ENCODE results near the gene PRADC1.

PRADC1 gene

DNA sequence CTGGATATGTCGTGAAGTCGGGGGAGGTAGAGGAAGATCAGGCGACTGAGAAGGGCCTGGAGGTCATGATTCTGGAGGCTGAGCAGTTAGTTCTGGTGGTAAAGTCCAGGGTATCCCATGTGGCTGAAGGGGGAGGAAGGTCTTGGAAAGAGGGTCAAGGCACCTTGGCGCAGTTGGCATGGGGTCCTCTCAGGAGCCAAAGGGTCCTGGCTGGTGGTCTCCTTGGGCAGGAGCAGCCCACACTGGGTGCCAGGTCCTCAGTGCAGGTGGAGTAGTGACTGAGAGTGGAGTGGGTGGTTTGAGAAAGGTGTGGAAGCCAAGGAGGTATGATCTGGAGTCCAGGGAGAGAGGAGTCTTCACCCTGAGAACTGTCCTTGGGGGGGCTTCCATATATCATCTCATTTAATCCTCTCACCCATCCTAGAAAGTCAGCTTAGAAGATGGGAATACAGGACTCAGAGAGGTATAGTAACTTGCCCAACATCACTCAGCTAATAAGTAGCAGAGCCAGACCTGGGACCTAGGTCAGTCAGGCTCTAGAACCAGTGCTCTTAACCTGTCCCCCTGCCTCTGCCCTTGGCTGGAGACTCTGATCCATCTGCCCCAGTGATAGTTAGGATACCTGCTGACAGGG is 26.8 kb upstream of the PRADC1 start:
- intact Hi-C loops (cut with DNase I): no loop called here
- DNase-seq: no peak

DNA sequence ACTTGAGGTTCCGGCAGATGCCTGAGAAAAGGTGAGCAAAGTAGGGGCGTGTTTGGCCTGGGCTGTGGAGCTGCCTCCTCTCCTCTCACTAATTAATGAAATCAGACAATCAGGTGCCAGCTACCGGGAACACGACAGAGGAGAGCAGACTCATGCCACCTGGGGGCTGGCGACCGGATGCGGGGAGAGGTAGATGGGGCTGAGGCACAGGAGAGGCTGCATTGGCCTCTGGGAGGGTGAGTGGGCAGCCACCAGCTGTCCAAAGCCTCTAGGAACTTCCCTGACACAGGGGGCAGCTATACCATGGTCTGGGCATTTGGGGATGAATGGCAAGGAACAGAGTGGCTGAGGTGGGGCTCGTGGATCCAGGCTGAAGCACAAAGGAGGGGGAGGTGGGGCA is 26.2 kb upstream of the PRADC1 start:
- intact Hi-C loops (cut with DNase I): no loop called here
- DNase-seq: no peak

DNA sequence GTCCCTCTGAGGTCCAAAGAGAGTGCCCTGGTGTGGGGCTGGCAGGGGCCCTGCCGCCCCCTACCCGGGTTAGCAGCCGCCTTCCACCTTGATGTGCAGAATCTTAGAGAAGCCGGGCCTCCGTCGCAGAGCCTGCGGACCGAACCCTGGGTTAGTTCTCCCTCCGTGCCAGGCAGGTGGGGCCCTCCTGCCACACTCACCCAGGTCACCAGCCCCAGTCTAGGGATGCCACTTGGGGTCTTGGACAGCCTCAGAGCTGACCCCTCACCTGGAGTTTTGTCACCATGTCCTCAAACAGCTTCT is 25.8 kb upstream of the PRADC1 start:
- intact Hi-C loops (cut with DNase I): no loop called here
- no peak for DNase-seq

DNA sequence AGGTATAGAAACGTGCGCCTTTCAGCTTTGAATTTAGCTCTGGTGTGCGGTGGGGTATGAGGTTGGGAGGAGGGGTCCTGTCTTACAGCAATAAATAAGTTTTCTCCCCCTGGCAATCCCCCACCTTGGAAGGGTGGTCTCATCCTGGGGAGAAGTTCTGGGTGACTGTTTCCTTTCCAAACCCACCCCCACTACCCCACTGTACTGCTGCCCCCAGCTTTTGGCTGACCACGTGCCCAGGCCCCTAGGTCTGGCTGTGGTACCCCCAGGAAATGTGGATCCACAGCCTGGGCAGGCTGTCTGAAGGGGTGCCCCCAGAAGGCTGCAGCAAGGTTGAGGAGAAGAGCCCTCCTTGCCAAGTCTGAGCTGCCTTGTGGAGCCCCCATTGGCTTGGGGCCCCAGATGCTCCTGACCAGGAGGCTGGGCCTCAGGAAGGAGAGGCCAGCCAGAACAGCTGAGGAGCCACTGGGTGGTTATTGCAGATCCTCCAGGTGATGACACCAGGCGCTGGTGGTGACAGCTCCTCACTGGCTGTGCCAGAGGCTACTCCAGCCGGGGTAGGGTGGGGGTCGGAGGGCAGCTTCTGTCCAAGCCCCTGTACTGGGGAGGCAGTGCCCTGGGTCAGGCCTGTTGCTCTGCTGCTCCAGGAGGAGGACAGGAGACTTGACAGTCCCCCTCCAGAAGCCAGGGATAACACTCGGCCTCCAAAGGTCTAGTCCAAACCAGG is 25.3 kb upstream of the PRADC1 start:
- intact Hi-C loops (cut with DNase I): no loop called here
- no peak for DNase-seq

DNA sequence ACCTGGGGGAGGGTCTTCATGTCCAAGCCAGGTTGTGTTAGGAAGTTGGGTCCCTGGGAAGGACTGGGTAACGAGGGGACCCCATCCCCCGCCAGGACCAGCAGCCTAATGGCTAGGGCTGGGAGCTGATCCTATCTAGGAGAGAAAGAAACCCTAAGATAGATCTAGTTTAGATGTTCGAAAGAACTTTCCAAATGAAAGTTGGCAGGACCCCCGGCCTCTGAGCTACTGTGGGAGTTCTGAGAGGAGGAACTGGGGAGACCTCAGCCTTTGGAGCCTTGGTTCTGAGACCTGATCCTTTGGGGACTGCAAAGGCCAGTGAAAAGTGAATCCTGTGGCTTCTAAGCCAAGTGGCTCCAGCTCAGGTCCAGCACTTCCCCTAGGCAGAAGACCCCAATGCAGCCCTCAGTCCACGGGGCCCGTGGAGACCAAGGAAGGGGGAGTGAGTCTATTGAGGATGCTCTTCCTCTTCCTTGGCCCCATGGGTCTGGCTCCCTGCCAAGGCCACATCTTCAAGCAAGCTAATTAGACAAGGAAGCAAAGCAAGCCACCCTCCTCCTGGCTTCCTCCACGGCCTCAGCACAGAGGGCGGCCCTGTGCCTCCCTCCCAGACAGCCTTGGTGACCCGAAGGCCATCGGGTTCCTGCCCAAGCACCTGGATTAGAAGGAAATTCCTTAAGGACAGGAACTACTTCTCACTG is 24.5 kb upstream of the PRADC1 start:
- DNase-seq: peak in 1 of 10 donors; percentile 17
- intact Hi-C loops (cut with DNase I): no loop called here

DNA sequence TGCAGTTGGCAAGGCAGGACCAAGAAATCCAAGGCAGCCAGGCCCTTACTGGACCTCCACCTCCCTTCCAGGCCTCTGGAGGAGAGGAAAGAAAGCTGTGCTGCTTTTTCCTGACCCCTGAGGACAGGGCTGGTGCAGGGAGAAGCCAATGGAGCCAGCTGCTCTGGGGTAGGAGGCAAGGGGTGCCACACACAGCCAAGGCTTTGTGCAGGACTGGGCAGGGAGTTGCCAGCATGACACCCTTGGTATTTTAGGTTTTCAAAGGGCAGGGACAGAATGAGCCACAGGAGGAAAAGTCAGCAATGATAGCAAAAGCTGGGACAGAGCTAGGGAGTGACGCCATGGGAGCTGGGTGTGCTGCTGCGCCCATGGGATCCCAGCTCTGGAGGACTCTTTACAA is 24.0 kb upstream of the PRADC1 start:
- no peak for DNase-seq
- intact Hi-C loops (cut with DNase I): no loop called here

DNA sequence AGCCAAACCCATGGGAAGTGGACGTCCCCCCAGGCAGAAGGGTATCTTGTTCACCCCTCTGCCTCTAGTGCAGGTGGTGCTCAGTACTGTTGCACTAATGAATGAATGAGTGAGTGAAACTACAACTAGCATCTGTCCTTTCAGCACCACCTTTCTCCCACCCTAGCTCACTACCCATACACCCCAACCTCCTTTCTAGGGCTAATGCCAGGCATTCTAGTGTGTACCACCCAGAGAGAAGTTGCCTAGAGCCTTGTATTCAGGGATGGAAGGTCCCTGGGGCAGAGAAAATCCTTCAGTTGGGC is 23.5 kb upstream of the PRADC1 start:
- DNase-seq: no peak
- intact Hi-C loops (cut with DNase I): no loop called here

DNA sequence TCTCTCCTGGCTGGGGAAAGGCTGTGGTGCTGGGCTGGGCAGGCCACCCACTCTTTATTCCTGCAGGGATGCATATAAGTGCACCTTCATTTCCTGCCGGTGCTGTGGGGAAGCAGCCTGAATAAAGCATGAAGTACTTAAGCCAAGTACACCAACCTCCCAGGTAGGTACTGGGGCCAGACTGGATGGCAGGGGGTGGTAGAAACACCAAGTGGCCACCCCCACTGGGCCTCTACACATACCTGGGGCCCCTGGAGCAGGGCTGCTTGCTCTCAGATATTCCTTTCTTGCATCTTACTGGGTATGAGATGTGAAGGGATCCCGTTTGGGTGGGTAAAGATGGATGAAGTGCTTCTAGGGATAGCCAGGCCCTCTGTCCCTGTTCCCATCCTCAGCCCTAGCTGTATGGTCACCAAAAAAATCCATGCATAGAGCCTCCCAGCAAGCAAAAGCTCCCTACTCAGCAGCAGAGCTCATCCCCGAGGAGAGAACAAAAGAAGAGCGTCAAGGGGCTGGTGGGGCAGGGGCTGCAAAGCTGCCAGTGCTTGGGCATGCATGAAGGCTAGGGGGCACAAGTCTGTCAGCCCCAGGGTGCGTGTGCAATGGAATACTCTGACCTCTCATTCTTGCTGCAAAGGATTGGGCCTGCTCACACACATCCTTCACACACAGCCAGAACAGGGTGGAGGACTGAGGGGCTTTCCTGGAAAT is 23.0 kb upstream of the PRADC1 start:
- DNase-seq: no peak
- intact Hi-C loops (cut with DNase I): no loop called here

DNA sequence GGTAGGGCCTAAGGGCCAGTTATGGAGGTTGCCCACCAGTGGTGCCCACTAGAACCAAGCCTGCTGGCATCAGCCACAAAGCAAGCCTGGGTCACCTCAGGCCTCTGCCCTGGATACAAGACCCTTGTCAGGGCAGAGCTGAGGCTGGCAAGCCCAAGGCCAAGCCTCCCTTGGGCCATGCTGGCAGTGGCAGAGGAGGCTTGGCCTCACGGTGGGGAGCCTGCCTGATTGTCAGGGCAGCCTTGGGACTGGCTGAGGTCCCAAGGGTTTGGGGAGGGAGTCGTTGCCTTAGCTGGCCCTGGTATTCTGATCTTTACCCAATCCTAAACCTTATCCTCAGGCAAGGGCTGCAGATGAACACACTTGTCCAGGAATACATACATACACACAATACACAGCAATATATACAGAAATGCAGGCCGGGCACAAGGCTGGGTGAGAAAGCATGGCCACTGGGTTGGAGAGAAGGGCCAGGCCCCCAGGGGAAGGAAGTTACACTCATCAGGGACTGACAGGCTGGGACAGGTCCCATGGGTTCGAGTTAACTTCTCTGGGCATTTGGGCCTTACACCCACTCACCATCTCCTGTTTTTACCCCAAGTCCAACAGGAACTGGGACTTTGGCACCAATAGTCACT is 22.1 kb upstream of the PRADC1 start:
- no peak for DNase-seq
- intact Hi-C loops (cut with DNase I): no loop called here

DNA sequence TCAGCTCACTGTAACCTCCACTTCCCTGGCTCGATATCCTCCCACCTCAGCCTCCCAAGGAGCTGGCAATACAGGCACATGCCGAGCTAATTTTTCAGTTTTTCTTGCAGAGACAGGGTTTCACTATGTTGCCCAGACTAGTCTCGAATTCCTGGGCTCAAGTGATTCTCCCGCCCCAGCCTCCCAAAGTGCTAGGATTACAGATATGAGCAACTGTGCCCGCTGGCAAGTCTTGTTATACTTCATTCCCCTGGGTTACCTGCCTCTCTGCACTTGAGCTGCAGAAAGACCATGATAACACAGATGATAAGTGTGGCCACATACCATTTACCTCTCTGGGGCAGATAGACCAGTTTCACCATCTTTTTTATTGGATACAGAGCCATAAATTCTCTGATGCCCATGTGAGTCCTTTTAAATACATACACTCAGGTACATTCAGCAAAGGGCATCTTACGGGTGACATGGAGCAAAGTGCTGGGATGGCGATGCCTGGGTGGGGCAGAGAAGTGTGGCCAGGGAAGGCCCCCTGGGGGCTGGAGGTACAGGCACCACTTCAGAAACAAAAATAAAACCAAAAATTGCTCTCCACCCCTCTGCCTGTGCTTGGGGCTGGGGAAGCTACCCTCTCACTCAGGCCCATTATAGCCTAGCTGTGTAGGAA is 21.4 kb upstream of the PRADC1 start:
- intact Hi-C loops (cut with DNase I): no loop called here

DNA sequence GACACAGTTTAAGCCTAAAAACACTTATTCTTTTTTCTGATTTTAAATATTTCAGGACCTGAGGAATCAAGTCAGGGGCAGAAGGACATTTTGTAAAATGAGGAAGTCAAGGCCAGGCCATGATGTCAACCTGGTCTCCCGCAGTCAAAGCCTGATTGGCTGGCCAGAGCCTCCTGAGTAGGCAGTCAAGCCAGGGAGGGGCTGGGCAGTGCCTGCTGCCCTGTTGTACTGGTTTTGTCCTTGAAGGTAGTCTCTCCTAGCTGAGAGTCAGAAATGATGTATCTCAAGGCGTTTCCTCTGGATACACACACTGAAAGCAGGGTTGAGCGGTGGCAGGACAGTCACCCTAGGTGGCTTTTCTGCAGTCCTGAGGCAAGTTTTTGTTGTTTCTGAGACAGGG is 20.9 kb upstream of the PRADC1 start:
- no peak for DNase-seq
- intact Hi-C loops (cut with DNase I): no loop called here

More for the DNA sequence above, 21.4 kb upstream of the PRADC1 start:
- no peak for DNase-seq

DNA sequence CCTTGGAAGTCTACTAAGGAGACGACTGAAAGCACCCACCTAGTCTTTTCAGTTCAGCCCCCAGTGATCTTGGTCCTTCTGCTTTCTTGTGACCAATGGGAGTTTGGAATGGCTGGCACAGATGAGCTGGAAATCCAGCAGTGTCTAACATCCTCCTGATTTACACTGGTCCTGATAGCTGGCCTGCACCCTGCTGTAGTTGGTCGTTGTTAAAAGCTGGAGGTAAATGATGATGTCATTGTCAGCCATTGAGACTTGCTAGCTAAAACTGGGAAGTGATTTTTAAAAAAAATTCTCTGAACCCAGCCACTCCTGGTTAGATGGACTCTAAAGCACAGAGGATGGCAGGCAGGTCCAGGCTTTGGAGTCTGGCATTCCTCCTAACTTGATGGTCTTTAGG is 20.4 kb upstream of the PRADC1 start:
- DNase-seq: no peak
- intact Hi-C loops (cut with DNase I): no loop called here

DNA sequence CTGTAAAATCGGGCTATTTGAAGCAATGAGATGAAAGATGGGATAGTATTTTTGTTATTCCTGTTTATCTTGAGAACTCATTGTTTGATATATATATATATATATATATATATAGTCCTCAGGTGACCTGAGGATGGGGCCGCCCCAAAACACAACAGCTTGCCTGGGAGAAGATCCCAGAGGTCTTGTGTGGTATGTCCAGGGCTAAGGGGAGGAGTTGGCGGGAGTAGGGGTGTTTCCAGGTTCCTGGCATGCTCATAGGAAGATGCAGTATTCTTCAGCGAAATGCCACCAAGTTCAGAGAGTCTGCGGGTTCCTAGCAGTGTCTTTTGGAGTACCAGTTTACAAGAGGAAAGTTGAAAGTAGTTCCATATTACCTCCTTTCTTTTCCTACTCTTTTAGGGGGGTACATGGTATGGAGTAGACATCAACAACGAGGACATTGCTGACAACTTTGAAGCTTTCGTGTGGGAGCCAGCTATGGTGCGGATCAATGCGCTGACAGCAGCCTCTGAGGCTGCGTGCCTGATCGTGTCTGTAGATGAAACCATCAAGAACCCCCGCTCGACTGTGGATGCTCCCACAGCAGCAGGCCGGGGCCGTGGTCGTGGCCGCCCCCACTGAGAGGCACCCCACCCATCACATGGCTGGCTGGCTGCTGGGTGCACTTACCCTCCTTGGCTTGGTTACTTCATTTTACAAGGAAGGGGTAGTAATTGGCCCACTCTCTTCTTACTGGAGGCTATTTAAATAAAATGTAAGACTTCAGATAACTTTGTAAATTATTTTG is 19.4 kb upstream of the PRADC1 start:
- intact Hi-C loops (cut with DNase I): no loop called here
- no peak for DNase-seq

DNA sequence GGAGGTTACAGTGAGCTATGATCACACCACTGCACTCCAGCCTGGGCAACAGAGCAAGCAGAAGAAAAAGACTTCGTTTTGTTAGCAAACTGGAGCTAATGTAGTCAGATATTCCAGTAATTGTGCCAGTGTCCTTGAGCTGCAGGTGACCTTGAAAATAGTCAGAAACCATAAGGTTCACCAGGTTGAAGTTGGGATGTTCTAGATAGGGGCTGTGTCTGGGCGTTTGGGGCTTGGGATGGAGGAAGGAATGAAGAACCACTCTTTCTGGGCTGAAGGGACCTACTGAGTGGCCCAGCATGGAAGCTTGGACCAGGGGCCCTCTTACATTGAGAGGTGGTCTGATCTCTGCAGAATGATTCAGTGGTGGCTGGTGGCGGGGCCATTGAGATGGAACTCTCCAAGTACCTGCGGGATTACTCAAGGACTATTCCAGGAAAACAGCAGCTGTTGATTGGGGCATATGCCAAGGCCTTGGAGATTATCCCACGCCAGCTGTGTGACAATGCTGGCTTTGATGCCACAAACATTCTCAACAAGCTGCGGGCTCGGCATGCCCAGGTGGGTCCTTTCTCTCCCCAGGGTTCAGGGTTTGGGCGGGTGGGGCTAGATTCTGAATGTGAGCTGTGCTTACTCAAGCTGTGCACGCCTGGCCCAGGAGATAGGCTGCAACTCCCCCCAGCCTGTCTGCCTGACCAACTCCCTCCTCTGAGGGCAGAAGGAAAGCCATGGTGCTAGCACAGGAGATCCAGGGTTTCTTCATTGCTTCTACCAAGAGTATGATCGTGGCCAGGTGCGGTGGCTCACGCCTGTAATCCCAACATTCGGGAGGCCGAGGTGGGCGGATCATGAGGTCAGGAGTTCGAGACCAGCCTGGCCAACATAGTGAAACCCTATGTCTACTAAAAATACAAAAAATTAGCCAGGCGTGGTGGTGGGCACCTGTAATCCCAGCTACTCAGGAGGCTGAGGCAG is 18.1 kb upstream of the PRADC1 start:
- intact Hi-C loops (cut with DNase I): no loop called here
- no peak for DNase-seq

DNA sequence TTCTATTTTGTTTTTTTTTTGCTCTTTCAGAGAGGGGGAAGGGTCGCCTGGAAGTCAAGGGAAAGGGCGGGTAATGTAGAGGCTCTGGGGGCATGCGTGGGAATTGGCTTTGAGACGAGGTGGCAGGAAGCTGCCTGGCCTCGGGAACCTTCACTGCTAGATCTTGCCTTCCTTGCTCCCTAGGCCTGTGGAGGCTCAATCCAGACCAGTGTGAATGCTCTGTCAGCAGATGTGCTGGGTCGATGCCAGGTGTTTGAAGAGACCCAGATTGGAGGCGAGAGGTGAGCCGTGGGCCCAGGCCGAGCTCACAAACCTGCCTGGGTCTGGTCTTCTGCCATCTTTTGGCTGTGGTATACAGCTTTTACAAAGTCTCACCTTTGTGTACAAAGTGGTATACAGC is 16.6 kb upstream of the PRADC1 start:
- DNase-seq: peak in 1 of 10 donors; percentile 42

DNA sequence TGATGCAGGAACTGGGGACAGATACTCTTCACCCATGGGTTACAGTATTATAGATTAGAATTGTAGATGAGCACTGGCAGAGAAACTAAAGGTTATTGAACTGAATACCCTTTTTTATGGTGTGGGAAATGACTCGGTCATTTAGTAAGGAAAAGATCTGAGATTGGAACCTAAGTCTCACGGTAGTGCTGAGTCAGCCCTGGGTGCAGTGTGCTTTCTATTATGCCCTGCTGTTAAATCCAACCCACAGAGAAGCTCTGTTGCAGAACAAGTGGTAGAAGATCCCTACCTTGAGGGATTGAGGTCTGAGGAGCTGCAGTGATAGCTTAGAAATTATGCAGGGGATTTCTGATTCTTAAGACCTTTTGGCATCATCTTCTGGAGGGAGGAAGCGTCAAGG is 13.8 kb upstream of the PRADC1 start:
- intact Hi-C loops (cut with DNase I): no loop called here

More for the DNA sequence above, 16.6 kb upstream of the PRADC1 start:
- intact Hi-C loops (cut with DNase I): no loop called here

DNA sequence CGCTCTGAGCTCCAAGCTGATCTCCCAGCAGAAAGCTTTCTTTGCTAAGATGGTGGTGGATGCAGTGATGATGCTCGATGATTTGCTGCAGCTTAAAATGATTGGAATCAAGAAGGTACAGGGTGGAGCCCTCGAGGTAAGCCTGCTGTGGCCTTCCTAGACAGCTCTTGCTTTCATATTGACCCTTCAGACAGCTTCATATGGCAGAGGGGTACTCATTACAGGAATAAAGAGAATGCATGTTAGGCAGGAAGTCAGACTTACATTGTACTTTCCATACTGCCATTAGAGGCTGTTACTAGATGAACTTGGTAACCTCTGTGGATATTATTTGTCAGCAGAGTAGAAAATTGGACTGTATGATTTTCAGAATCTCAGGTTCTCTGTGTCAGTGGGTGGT is 11.5 kb upstream of the PRADC1 start:
- peak in 1 of 10 donors; percentile 8 for DNase-seq
- intact Hi-C loops (cut with DNase I): no loop called here

More for the DNA sequence above, 13.8 kb upstream of the PRADC1 start:
- DNase-seq: no peak

DNA sequence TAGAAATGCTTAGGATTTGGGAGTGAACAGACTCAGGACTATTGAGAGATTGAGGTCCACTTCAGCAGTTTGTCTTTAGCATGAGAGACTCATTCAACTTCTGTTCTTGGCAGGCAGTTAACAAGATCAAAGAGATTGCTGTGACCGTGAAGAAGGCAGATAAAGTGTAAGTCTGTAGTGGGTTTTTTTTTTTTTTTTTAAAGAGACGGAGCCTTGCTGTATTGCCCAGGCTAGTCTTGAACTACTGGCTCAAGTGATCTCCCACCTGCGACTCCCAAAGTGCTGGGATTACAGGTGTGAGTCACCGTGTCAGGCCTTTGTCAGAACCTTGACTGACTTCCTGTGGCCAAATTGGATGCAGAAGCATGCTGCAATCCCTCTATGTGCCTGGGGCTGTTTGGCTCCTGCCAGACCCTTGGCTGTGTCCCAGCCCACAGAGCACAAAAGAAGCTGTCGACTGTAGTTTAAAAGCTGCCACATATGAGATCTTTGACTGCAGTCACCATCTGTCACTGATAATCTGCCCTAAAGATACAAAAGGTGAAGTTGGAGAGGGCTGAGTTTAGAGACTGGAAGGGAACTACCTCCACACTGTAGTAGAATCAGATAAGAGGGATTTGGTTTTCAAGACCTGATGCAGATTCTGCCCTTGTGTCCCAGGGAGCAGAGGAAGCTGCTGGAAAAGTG is 11.0 kb upstream of the PRADC1 start:
- intact Hi-C loops (cut with DNase I): no loop called here
- DNase-seq: peak in 1 of 10 donors; percentile 37

Data from posterior cingulate gyrus (tissue), 11 donors.